Activated gamma-delta T cell treated with anti-CD3 and anti-CD28 coated beads, Interleukin-2, amount 50 U/mL, for 16 hours (primary cell): ENCODE measurements around the gene CXCL10.

Source experiments
- DNase-seq: peaks from one replicate; pipeline ENCODE4 v3.0.0-alpha.2; 2020; ENCODE audit warnings: low read depth

CXCL10 gene

GRCh38 chr4:75992462-75992861 lies 30.8 kb downstream of the CXCL10 start:
- no peak for DNase-seq

- no peak for DNase-seq
These were observed 33.3 kb downstream of the CXCL10 start for GRCh38 chr4:75989846-75990528.

GRCh38 chr4:75985116-75985515 lies 38.2 kb downstream of the CXCL10 start:
- DNase-seq = no peak

GRCh38 chr4:75980576-75980975 lies 42.7 kb downstream of the CXCL10 start:
- no peak for DNase-seq

GRCh38 chr4:75976177-75976576 lies 47.1 kb downstream of the CXCL10 start:
- no peak for DNase-seq

GRCh38 chr4:75973766-75974165 lies 49.5 kb downstream of the CXCL10 start:
- no peak for DNase-seq
